ENCODE data around the gene THSD4. TPM values are rescaled to one million over a fixed set of nuclear protein-coding genes. Genes with fewer than 3 reads are reported as not detected.

The THSD4 gene
- total and polyA plus RNA-seq, 2 of the 8 experiments (the other 6 are each of a cell fraction or from before 2014, with no cell fraction given) = 2.5 to 6.2 TPM

DNA sequence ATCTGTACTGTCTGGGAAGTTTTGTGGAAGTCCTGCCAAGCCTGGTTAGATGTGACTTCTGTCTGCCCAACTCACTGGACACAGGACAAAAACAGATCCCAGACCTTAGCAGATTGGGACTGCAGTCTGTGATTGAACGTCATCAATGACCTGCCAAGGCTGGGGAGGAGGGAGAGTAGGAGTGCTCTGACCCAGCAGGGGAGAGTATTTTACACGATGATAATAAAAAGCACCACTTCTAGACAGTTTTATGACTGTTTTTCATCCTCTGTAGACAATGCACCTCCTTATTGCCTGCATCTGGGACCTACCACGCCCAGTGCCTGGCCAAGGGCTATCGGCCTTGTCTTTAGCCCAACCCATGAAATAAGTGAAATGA lies 592.8 kb downstream of the THSD4 start:
- Histone ChIP-seq H2BK15ac (ENCODE audit: low read length) (no peak overlapping the region), H4K5ac (ENCODE audit: insufficient read length, low read depth, low read length) (no peak overlapping the region), H3K9ac (replicated peaks in 1 of 4; ENCODE audit: extremely low read depth in 1 of 4, low read depth in 3 of 4, low read length in 3 of 4) (no peak overlapping the region), H4K8ac (ENCODE audit: extremely low read depth, insufficient read depth, low read length) (no peak overlapping the region), H3K36me3 (ENCODE audit: control insufficient read depth in 2 of 4, insufficient read depth in 4 of 4, low read length in 3 of 4) (no peaks in the 10 kb centered on the region), H3K18ac (ENCODE audit: extremely low read depth, low read length) (no peak overlapping the region), H3K27ac (ENCODE audit: low read depth, low read length) (no peak overlapping the region), H2AFZ (ENCODE audit: low read length) (no peak overlapping the region), H2BK120ac (replicated peaks; ENCODE audit: low read depth, low read length) (no peak overlapping the region), H3K27me3 (replicated peaks in 1 of 4; ENCODE audit: control insufficient read depth in 3 of 4, extremely low read depth in 1 of 4, insufficient read depth in 3 of 4, low read length in 3 of 4) (no peaks in the 10 kb centered on the region), H3K4me1 (replicated peaks in 1 of 4; ENCODE audit: control insufficient read depth in 3 of 4, insufficient read depth in 4 of 4, low read length in 3 of 4) (no peaks in the 10 kb centered on the region; a peak in 3 of 7 replicates), H2AK5ac (ENCODE audit: low read depth, low read length) (no peak overlapping the region), H3K4me2 (ENCODE audit: insufficient read depth in 1 of 2, low read depth in 2 of 2, low read length in 2 of 2) (no peak overlapping the region), H2BK20ac (ENCODE audit: low read length) (no peak overlapping the region), H4K91ac (replicated peaks; ENCODE audit: insufficient read length, low read length) (no peak overlapping the region), H3K23me2 (ENCODE audit: low read depth, low read length) (0 out of 2 replicates have a peak, but pooled peaks cover 2% of the 10 kb centered on the region), H3K4ac (replicated peaks; ENCODE audit: insufficient read length, low read depth, low read length) (no peak overlapping the region), H3K23ac (ENCODE audit: insufficient read length) (no peak overlapping the region), H3K79me1 (ENCODE audit: low read depth, low read length) (no peaks in the 10 kb centered on the region), H3K56ac (replicated peaks; ENCODE audit: insufficient read length, low read depth, low read length) (no peak overlapping the region), H3K4me3 (ENCODE audit: extremely low read depth in 1 of 4, insufficient read depth in 2 of 4, low read depth in 3 of 4, low read length in 4 of 4) (no peak overlapping the region), H3K9me3 (ENCODE audit: insufficient read depth in 2 of 2, low read depth in 1 of 2, low read length in 1 of 2) (no peaks in the 10 kb centered on the region), H2BK12ac (ENCODE audit: low read depth, low read length) (no peak overlapping the region), H3K14ac (ENCODE audit: insufficient read length) (no peak overlapping the region), H3K79me2 (ENCODE audit: control insufficient read depth in 1 of 2, insufficient read depth in 2 of 2, low read length in 2 of 2) (no peaks in the 10 kb centered on the region), H4K20me1 (replicated peaks in 1 of 2; ENCODE audit: control insufficient read depth in 1 of 2, insufficient read depth in 2 of 2, low read length in 2 of 2) (no peaks in the 10 kb centered on the region), H2BK5ac (ENCODE audit: low read depth, low read length) (no peak overlapping the region)
- DNase-seq (ENCODE audit: low read depth in 1 of 2, low spot score in 2 of 2) (no peak), FAIRE-seq (no peak)
- ChIA-PET POLR2A (ENCODE audit: partially characterized antibody) (no interaction called here), CTCF (ENCODE audit: partially characterized antibody) (interaction anchor here (0.6 to 1.7 kb wide), 7 partner anchors 19 to 131 kb away, joined by 3 to 7 read pairs (median 3); no protein-coding TSS in a partner anchor)
- TF ChIP-seq RNF2 (IDR thresholded peaks at IDR 0.05; ENCODE audit: borderline replicate concordance, low read depth, low read length, missing control alignments, poor library complexity, severe bottlenecking) (no peak), BACH1 (IDR thresholded peaks at IDR 0.05; ENCODE audit: low read length) (no peak), GABPA (IDR thresholded peaks at IDR 0.05; ENCODE audit: borderline replicate concordance, insufficient read depth, low read length) (no peak), SP2 (IDR thresholded peaks at IDR 0.05; ENCODE audit: low read length) (no peak), ZNF274 (IDR thresholded peaks at IDR 0.05; ENCODE audit: borderline replicate concordance, extremely low read depth, low read length) (no peak), KDM4A (IDR thresholded peaks at IDR 0.05; ENCODE audit: low read depth, low read length, severe bottlenecking) (no peak), SP1 (IDR thresholded peaks at IDR 0.05; ENCODE audit: low read depth, low read length) (no peak), CREB1 (IDR thresholded peaks at IDR 0.05) (no peak), POLR2A (IDR thresholded peaks at IDR 0.05; ENCODE audit: control extremely low read depth in 1 of 2, low read depth in 2 of 2, low read length in 2 of 2) (no peak)
- WGBS, 2 experiments (ENCODE audit: extremely low coverage in 1 of 2, insufficient coverage in 1 of 2, insufficient read length in 1 of 2, insufficient replicate concordance in 2 of 2, low coverage in 1 of 2, low lambda C conversion rate in 2 of 2, missing lambda C conversion rate in 1 of 2) = 83% methylated on average over 4 of the region's 4 CpGs; no CpG with 5 or more reads in 1 of the 2 experiments

Data from H1 (cell line).